Measurements from ENCODE around the gene A3GALT2. TPM values are rescaled to one million over a fixed set of nuclear protein-coding genes. Genes with fewer than 3 reads are reported as not detected.

A3GALT2 gene
- polyA plus RNA-seq, 1 experiment, result not detected

GRCh38 chr1:33343539-33343938 is 22.6 kb upstream of the A3GALT2 start:
- TF ChIP-seq CTCF (IDR thresholded peaks at IDR 0.05; ENCODE audit: insufficient read depth, low read depth, low read length), result no peak
- ChIA-PET POLR2A (interaction anchor here (0.7 kb wide), 1 partner anchor 90 kb away, joined by 16 read pairs; no protein-coding TSS in a partner anchor), CTCF (interaction anchor here (0.6 to 1.7 kb wide), 3 partner anchors 48 to 127 kb away, joined by 3 to 8 read pairs (median 3); no protein-coding TSS in a partner anchor)
- Histone ChIP-seq H3K36me3 (ENCODE audit: control insufficient read depth, insufficient read depth, low read length) (peaks cover 8% of the 10 kb centered on the region), H3K27me3 (ENCODE audit: control insufficient read depth, insufficient read depth, low read length) (no peaks in the 10 kb centered on the region), H3K4me3 (ENCODE audit: low read depth, low read length) (no peak overlapping the region)
- DNase-seq (ENCODE audit: low read depth), result no peak

GRCh38 chr1:33342041-33342723 is 21.3 kb upstream of the A3GALT2 start:
- ChIA-PET POLR2A (interaction anchor here (1.0 kb wide), 1 partner anchor 47 kb away, joined by 4 read pairs; no protein-coding TSS in a partner anchor), CTCF (interaction anchor here (0.8 to 1.7 kb wide), 4 partner anchors 39 to 129 kb away, joined by 3 to 8 read pairs (median 3); no protein-coding TSS in a partner anchor)
- H3K27me3 ChIP-seq (ENCODE audit: control insufficient read depth, insufficient read depth, low read length), result no peaks in the 10 kb centered on the region
- peaks cover 8% of the 10 kb centered on the region for H3K36me3 ChIP-seq (ENCODE audit: control insufficient read depth, insufficient read depth, low read length)
- H3K4me3 ChIP-seq (ENCODE audit: low read depth, low read length), result no peak overlapping the region
- no peak for TF ChIP-seq CTCF (IDR thresholded peaks at IDR 0.05; ENCODE audit: insufficient read depth, low read depth, low read length)
- peak; percentile 88 for DNase-seq (ENCODE audit: low read depth)

- ChIA-PET CTCF (no interaction called here), POLR2A (interaction anchor here (1.0 kb wide), 1 partner anchor 48 kb away, joined by 4 read pairs; no protein-coding TSS in a partner anchor)
- Histone ChIP-seq H3K4me3 (ENCODE audit: low read depth, low read length) (no peak overlapping the region), H3K36me3 (ENCODE audit: control insufficient read depth, insufficient read depth, low read length) (peaks cover 8% of the 10 kb centered on the region), H3K27me3 (ENCODE audit: control insufficient read depth, insufficient read depth, low read length) (no peaks in the 10 kb centered on the region)
- no peak for DNase-seq (ENCODE audit: low read depth)
- no peak for TF ChIP-seq CTCF (IDR thresholded peaks at IDR 0.05; ENCODE audit: insufficient read depth, low read depth, low read length)
These were observed 20.3 kb upstream of the A3GALT2 start for GRCh38 chr1:33341190-33341589.

GRCh38 chr1:33339413-33339812 is 18.5 kb upstream of the A3GALT2 start:
- H3K4me3 ChIP-seq (ENCODE audit: low read depth, low read length), result no peak overlapping the region
- DNase-seq (ENCODE audit: low read depth), result no peak
- peak; percentile 25; the same call in 1 of the 2 replicates for TF ChIP-seq CTCF (IDR thresholded peaks at IDR 0.05; ENCODE audit: insufficient read depth, low read depth, low read length)
- no peaks in the 10 kb centered on the region for H3K27me3 ChIP-seq (ENCODE audit: control insufficient read depth, insufficient read depth, low read length)
- H3K36me3 ChIP-seq (ENCODE audit: control insufficient read depth, insufficient read depth, low read length), result peaks cover 9% of the 10 kb centered on the region
- POLR2A ChIA-PET, result no interaction called here
- CTCF ChIA-PET, result interaction anchor here (0.8 to 2.1 kb wide), 8 partner anchors 8 to 131 kb away, joined by 3 to 8 read pairs (median 3); no protein-coding TSS in a partner anchor

GRCh38 chr1:33338440-33339211 is 17.7 kb upstream of the A3GALT2 start:
- Histone ChIP-seq H3K4me3 (ENCODE audit: low read depth, low read length) (no peak overlapping the region), H3K27me3 (ENCODE audit: control insufficient read depth, insufficient read depth, low read length) (no peaks in the 10 kb centered on the region), H3K36me3 (ENCODE audit: control insufficient read depth, insufficient read depth, low read length) (peaks cover 12% of the 10 kb centered on the region)
- peak; percentile 65 for DNase-seq (ENCODE audit: low read depth)
- no peak for TF ChIP-seq CTCF (IDR thresholded peaks at IDR 0.05; ENCODE audit: insufficient read depth, low read depth, low read length)
- ChIA-PET POLR2A (interaction anchor here (0.6 to 0.8 kb wide), 2 partner anchors 25 to 211 kb away, joined by 3 read pairs; no protein-coding TSS in a partner anchor), CTCF (interaction anchor here (0.7 to 2.1 kb wide), 11 partner anchors 8 to 132 kb away, joined by 3 to 8 read pairs (median 3); no protein-coding TSS in a partner anchor)
